Left cardiac atrium (tissue), 4 donors: ENCODE measurements around the gene CSNK1G1. TPM values are rescaled to one million over a fixed set of nuclear protein-coding genes. Genes with fewer than 3 reads are reported as not detected.

Source experiments
- ATAC-seq, 2 donors: fragments of 200-7000 bp; cut with Tn5 transposase; one replicate each; pipeline ENCODE4 v1.9.1; 2020; ENCODE audit warnings: mild to moderate bottlenecking in 2 of 2, moderate library complexity in 2 of 2
- DNase-seq: peaks from one replicate; pipeline ENCODE4 v3.0.0-alpha.2; 2020
- intact Hi-C, 2 donors: fragments of 100-400 bp; cut with DNase I; formaldehyde crosslinking; loops; one replicate each; pipeline versions ENCODE4 v1.14.1 to v1.15.1; 2022 to 2023
- total RNA-seq, 2 donors: library from RNA; stranded (reverse); fragmentation: NEBNext Ultra II Directional; extraction: Animal tissue kit (Norgen Biotek cat#: 25700); gene quantifications; one replicate each; pipeline ENCODE4 v1.2.1, GENCODE V29; 2021
- donor health status: DM: no; HTN: yes; CAD: no.
- donor health status: DM: no; HTN: yes; CAD: no; lungs with severe emphysema.
- donor health status: DM: yes; HTN: yes; CAD: no.
- donor health status: Dilated cardiomyopathy.

Gene CSNK1G1
- total RNA-seq, 2 donors from 2014 or later: 8.6 to 9.7 TPM

DNA sequence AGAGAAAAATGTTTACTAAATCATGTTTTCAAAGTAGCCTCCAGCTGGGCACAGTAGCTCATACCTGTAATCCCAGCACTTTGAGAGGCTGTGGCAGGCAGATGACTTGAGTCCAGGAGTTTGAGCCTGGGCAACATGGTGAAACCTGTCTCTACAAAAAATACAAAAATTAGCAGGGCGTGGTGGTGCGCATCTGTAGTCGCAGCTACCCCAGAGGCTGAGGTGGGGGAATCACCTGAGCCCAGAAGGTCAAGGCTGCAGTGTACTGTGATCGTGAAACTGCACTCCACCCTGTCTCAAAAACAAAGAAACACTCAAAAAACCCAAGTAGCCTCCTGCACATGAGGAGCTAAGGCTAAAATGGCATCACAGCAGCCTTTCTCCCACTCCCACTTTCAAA is 191.5 kb downstream of the CSNK1G1 start:
- DNase-seq: no peak
- no peak for ATAC-seq
- intact Hi-C loops: no loop called here

DNA sequence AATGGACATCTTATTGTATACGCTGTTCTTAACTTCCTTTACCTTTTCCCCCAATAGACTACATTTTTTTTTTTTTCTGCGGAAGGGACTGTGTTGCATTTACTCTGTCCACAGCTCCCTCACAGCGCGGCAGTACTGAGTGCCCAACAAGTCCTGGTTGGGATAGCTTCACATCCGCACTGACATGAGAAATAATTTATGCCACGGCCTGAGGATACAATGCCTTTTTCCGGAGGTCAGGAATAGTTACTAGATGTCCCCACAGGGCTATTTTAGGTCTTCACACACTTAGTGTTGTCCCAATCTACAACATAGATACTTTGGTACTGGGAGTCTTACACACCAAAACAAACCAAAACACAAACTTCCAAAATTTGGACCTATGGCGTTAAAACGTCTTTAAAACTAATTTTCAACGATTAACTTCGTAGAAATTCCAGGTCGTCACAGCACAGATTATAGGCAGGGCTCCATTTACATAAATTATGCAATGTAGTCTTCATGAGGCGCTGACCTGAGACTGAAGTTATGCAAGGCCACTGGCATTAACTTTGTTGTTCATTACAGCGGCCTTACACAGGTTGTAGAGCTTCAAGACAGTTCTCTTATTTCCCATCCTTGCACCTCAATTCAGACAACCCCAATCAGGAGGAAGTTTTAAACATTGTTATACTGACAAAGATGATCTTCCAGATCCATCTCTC is 192.2 kb downstream of the CSNK1G1 start:
- peak; percentile 8 to 11 for ATAC-seq
- DNase-seq: no peak
- intact Hi-C loops: no loop called here

DNA sequence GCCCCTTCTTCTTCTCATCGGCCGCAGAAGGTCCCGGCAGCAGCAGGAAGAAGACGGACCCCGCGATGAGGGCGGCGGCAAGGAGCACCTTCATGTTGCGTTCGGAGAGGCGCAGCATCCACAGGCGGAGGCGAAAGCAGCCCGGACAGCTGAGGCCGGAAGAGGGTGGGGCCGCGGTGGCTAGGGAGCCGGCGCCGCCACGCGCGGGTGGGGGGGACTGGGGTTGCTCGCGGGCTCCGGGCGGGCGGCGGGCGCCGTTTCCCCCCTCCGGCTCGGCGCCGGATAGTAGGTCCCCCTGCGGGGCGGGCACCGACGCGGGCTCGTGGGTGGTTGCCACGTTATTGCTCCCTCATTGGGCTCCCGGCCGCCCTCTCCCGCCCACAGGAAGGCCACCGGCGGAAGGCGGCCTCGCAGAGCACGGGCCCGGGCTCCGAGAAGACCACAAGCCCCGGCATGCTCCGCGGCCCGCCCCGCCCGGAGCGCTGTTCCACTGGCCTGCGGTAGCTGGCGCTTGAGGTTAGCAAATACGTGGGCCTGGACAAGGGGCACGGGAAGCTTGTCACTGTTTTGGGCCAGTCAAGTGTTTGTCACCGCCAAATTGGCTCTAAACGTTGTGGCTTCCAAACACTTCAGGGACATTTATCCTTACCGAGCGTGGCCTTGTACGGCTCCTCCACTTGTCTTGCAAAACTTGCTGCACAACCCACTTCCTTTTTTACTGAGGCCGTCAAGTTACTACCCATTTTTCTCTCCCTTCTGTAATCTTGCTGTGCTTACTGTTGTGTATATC is 192.9 kb downstream of the CSNK1G1 start, which contains the start of gene PPIB:
TSS of gene PPIB (minus strand) at position 154 of the 790 bp plus-strand sequence. CDS start at position 118, 36 bp downstream.
- DNase-seq (peak; percentile 99), ATAC-seq (peak; percentile 94 to 96)
- intact Hi-C loops: no loop called here

GRCh38 chr15:64162478-64162868 is 193.5 kb downstream of the CSNK1G1 start:
- intact Hi-C loops: no loop called here
- peak; percentile 35 to 62 for ATAC-seq
- no peak for DNase-seq

DNA sequence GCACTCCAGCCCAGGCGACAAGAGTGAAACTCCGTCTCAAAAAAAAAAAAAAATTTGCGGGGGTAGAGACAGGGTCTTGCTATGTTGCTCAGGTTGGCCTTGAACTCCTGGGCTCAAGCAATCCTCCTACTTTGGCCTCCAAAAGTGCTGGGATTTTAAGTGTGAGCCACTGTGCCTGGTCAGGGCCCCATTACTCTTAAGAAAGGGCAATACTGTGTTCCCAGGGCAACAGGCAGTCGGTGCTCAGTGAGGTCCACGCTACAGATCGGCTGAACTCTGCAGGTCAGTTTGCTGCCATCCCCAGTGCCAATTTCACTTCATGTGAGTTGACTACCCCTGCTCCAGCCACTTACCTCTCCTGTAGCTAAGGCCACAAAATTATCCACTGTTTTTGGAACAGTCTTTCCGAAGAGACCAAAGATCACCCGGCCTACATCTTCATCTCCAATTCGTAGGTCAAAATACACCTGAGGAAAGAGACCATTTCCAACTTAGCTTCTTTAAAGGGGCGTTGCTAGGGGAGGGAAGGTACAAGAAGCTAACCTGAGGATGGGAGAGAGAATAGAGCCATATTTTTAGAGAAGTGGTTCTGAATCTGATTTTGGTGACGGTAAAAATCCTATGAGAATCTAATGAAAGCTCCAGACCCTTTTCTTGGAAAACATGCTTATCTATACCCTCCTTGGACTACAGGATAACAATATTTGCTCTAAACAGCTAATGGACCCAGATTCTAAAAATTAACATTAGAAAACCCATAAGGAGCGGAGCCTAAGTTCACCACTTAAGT is 194.1 kb downstream of the CSNK1G1 start:
- intact Hi-C loops: no loop called here
- ATAC-seq (no peak), DNase-seq (no peak)

GRCh38 chr15:64158363-64159134 is 197.4 kb downstream of the CSNK1G1 start:
- peak; percentile 47 for DNase-seq
- intact Hi-C loops: loop anchor here in 1 of 2 donors (10.0 kb wide), 1 partner anchor 64 kb away; the partner anchor contains the start of genes CIAO2A and SNX1
- ATAC-seq: no peak

GRCh38 chr15:64157599-64158125 is 198.3 kb downstream of the CSNK1G1 start:
- DNase-seq (no peak), ATAC-seq (no peak)
- intact Hi-C loops: loop anchor here in 1 of 2 donors (10.0 kb wide), 1 partner anchor 63 kb away; the partner anchor contains the start of genes CIAO2A and SNX1

DNA sequence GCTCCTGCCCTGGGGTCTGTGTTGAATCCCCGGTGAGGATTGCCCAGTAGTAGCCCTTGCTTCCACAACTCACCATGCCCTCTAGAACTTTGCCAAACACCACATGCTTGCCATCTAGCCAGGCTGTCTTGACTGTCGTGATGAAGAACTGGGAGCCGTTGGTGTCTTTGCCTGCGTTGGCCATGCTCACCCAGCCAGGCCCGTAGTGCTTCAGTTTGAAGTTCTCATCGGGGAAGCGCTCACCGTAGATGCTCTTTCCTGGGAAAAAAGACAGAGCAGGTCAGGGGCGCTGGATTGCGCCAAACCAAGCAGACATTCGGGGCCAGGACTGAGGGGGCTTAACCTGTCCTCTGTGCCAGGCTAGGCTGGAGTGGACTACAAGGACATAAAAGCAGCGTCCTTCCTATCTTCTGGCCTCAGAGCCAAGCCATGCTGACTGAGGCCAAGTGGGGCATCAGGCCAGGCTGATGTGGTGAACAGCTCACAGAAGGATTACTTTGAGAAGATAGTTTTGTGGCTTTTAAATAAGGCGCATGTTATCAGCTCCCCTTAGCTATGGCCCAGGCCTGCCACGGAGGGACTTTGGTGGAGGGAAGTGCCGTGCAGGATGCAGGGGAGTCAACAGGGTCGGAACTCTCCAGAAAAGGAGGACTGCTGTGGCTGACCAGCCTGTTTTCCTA is 199.2 kb downstream of the CSNK1G1 start:
- intact Hi-C loops: loop anchor here in 1 of 2 donors (10.0 kb wide), 1 partner anchor 62 kb away; the partner anchor contains the start of genes CIAO2A and SNX1
- ATAC-seq (peak in 1 of 2 donors; percentile 3), DNase-seq (no peak)

DNA sequence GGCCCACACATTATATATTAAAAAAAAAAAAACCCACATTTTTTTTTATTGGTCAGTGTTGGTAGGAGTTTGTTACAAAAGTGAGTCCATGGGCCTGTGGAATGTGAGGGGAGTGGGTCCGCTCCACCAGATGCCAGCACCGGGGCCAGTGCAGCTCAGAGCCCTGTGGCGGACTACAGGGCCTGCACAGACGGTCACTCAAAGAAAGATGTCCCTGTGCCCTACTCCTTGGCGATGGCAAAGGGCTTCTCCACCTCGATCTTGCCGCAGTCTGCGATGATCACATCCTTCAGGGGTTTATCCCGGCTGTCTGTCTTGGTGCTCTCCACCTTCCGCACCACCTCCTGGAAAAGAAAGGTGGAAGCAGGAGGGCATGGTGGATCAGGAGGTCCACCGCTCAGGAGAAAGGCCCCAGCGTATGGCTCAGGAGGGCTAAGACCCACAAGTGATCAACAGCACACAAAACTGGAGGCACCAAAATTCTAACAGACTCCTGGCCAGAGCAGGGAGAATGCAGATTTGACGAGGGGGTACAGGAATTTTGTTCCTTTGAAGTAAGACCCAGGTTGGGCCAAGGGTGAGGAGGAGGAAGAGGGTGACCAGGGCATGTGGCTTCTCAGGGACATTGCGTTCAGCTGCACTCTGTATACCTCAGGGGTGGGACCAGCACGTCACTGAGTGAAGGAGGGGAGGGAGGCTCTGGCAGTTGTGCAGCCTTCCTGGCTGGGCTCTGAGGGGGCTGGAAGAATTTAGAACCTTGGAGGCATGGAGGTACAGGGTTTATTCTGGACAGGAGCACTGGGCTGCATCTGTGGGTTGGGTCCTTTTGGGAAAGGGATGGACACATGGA is 199.9 kb downstream of the CSNK1G1 start:
- DNase-seq: no peak
- intact Hi-C loops: loop anchor here in 1 of 2 donors (10.0 kb wide), 1 partner anchor 61 kb away; the partner anchor contains the start of genes CIAO2A and SNX1
- ATAC-seq: no peak

DNA sequence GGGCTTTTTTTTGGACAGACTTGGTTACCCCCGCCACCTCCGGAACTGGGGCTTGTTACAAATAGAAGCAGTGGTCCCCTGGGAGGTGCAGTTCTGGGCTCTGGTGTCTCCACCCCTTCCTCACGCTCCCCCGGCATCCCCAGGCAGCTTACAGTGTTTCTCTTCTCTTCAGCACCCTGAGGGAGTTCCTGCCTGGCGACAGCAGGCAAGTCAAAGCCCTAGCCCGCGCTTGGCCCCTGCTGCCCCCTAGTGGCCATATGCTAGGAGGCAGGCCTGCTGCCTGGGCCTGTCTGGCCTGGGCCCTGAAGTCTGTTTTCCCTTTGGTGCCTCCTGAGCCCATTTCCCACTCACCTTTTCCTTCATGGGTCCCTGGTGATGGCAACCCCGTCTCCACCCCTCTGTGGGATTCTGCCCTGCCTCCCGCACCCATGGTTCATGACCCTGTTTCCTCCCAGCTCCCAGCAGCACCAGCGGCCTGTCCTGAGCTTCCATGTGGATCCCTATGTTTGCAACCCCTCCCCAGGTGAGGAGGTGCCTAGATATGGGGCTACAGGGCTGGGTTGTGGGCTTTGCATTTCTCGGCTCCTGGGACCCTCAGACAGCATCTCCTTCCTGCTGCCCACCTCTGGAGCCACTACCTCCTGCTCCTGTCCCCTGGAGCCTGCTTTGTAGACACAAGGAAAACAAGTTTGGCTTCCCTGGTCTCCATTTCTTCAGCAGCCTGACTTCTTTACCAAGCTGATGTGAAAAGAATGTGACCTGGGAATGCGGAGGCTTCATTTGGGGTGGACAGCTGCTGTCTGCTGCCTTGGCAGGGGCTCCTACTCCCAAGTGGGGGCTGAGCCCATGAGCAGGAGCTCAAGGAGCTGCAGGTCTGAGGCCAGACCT is 202.2 kb downstream of the CSNK1G1 start:
- peak; percentile 78 to 84 for ATAC-seq
- intact Hi-C loops: loop anchor here in 1 of 2 donors (10.0 kb wide), 1 partner anchor 59 kb away; the partner anchor contains the start of genes CIAO2A and SNX1
- DNase-seq: peak; percentile 92

DNA sequence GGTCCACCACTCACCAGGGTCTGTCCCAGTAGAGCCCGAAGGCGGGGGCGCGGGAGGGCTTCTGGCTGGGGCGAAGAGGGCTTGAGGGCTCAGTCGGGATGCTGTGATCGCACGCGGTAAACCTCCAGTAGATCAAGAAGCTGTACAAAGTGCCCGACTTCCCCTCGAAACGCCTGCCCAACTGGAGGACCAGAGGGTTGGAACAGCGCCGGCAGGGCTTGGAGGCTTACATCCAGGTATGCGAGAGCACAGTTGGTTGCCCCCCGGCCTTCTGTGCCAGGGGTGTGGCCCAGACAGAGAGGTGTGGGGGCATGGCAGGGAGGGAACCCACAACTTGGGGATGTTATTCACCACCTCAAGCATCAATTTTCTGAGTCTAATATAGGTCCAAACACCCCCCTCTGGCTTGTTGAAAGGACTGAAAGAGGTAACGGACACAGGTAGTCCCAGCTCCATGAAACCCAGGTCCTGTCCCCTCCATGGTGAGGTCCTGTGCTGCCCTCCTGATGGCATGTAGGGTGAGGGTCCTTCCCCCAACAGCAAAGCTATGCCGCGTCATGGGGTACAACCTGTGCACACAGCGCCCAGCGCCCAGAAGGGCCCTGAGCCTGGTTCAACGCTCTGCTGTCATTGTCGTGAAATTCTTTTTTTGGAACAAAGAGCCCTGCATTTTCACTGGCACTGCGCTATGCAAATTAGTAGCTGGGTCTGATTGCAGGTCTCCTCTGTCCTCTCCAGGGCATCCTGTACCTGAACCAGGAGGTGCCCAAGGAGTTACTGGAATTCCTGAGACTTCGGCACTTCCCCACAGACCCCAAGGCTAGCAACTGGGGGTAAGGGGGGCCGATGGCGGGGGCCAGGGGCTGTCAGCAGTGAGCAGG is 203.2 kb downstream of the CSNK1G1 start:
- ATAC-seq (no peak), DNase-seq (no peak)
- intact Hi-C loops: loop anchor here in 1 of 2 donors (10.0 kb wide), 1 partner anchor 58 kb away; the partner anchor contains the start of genes CIAO2A and SNX1

GRCh38 chr15:64151727-64152506 is 204.1 kb downstream of the CSNK1G1 start, which contains the start of gene SNX22:
TSS of gene SNX22 (plus strand) at chr15:64151731. CDS start at chr15:64151776, 45 bp downstream.
- intact Hi-C loops: loop anchor here (2.0 to 10.0 kb wide), 2 partner anchors 57 kb away; partner anchors contain the start of genes SNX1 (in 2 of the 2) and CIAO2A (in 1 of the 2)
- ATAC-seq (peak; percentile 4 to 10), DNase-seq (no peak)

DNA sequence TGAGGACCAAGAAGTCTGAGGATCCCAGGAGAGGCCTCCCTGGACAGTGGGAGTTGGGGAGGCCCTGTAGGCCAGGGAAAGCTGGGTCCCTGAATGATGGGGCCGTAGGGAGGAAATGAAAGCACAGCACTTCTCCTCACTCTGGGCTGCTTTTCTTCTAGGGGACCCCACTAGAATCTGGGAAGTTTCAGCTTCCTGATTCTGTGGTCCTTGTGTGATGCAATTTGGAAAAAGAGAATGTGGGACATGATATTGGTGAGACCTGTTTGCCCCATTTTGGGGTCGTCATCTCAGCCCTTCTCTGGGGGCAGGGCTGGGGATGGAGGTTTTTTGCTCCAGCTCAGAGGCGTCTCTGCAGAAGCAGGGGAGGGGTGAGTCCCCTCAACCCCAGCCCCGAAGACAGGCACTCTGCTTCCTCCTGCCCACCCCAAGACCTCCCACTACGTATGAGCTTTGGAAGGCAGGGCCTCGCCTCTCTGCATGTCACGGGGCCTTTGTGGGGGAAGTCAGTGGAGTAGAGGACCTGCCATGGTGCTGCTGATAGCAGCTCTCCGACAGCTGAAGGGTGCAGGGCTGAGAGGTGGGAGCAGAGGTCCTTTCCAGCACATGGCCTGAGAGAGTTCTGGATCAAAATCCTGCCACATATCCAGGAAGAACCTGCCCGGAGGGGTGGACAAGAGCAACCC is 205.9 kb downstream of the CSNK1G1 start:
- DNase-seq (no peak), ATAC-seq (no peak)
- intact Hi-C loops: loop anchor here (2.0 to 10.0 kb wide), 2 partner anchors 55 kb away; partner anchors contain the start of genes SNX1 (in 2 of the 2) and CIAO2A (in 1 of the 2)
